Left ventricle myocardium inferior (tissue), 1 donor: ENCODE data around the gene TMEM63A. TPM values are rescaled to one million over a fixed set of nuclear protein-coding genes. Genes with fewer than 3 reads are reported as not detected.

Source experiments
- DNase-seq: peaks from one replicate; pipeline ENCODE4 v3.0.0-alpha.2; 2020
- H3K27ac ChIP-seq: fragments of 200-600 bp; replicated peaks from 2 replicates; pipeline ENCODE4 v1.8.0; 2021
- H3K27me3 ChIP-seq: fragments of 200-600 bp; 2 replicates; pipeline ENCODE4 v1.8.0; 2021; ENCODE audit warnings: low read depth
- H3K36me3 ChIP-seq: fragments of 200-600 bp; 2 replicates; pipeline ENCODE4 v1.8.0; 2021
- H3K4me1 ChIP-seq: fragments of 200-600 bp; 2 replicates; pipeline ENCODE4 v1.8.0; 2021
- H3K4me3 ChIP-seq: fragments of 200-600 bp; 2 replicates; pipeline ENCODE4 v1.8.0; 2021; ENCODE audit warnings: mild to moderate bottlenecking, moderate library complexity
- H3K9me3 ChIP-seq: fragments of 200-600 bp; replicated peaks from 2 replicates; pipeline ENCODE4 v1.8.0; 2021
- CTCF ChIP-seq: fragments of 200-600 bp; IDR thresholded peaks from 2 replicates; pipeline ENCODE4 v1.8.0; 2021; ENCODE audit warnings: antibody characterized with exemption, mild to moderate bottlenecking, borderline replicate concordance
- intact Hi-C: fragments of 100-400 bp; cut with micrococcal nuclease; formaldehyde crosslinking; loops from one replicate; pipeline ENCODE4 v1.11.0; 2022
- total RNA-seq: library from RNA; stranded (reverse); fragmentation: NEBNext Ultra II Directional; extraction: Animal tissue kit (Norgen Biotek cat#: 25700); gene quantifications from one replicate; pipeline ENCODE4 v1.2.1, GENCODE V29; 2021
- donor health status: DM: no; HTN: yes; CAD: no; lungs with severe emphysema.

TMEM63A gene
- total RNA-seq, 1 donor from 2014 or later: 30.4 TPM

- intact Hi-C loops: no loop called here
- peak; percentile 61 for DNase-seq
- Histone ChIP-seq H3K27me3 (no peaks in the 10 kb centered on the region), H3K36me3 (peaks cover 7% of the 10 kb centered on the region), H3K27ac (peak overlapping the region; percentile 94), H3K4me1 (peaks cover 73% of the 10 kb centered on the region), H3K4me3 (peak overlapping the region; percentile 96), H3K9me3 (no peaks in the 10 kb centered on the region)
- TF ChIP-seq CTCF: no peak
Observed at GRCh38 chr1:225881081-225881958, 860 bp downstream of the TMEM63A start.

GRCh38 chr1:225880636-225881035 is 1.5 kb downstream of the TMEM63A start:
- Histone ChIP-seq H3K4me3 (peak overlapping the region; percentile 96), H3K27me3 (no peaks in the 10 kb centered on the region), H3K27ac (peak overlapping the region; percentile 94), H3K9me3 (no peaks in the 10 kb centered on the region), H3K4me1 (peaks cover 77% of the 10 kb centered on the region), H3K36me3 (peaks cover 12% of the 10 kb centered on the region)
- intact Hi-C loops: no loop called here
- TF ChIP-seq CTCF: no peak
- no peak for DNase-seq

DNA sequence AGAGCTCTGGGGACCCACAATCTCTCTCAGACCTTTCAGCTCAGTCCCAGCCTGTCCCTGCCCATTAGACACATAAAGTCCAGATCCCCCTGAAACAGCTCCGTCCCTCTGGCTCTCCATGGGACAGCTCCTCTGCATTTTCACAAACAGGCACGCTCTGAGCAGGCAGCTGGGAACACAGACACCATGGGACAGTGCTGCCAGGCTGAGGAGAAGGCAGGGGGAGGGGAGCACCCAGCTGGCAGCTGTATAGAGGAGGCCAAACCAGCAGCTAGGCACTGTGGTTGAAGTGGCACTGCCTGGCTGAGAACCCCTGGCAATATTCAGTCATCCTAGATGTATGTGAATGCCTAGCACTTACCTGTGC is 2.0 kb downstream of the TMEM63A start:
- H3K27ac ChIP-seq: peak overlapping the region; percentile 94
- peak; percentile 45 for DNase-seq
- intact Hi-C loops: no loop called here

GRCh38 chr1:225879521-225880221 is 2.5 kb downstream of the TMEM63A start:
- Histone ChIP-seq H3K4me1 (peaks cover 77% of the 10 kb centered on the region), H3K27ac (peak overlapping the region; percentile 94), H3K27me3 (no peaks in the 10 kb centered on the region), H3K4me3 (peak overlapping the region; percentile 96), H3K36me3 (peaks cover 21% of the 10 kb centered on the region), H3K9me3 (no peaks in the 10 kb centered on the region)
- DNase-seq: no peak
- intact Hi-C loops: no loop called here
- no peak for TF ChIP-seq CTCF

More for the DNA sequence above, 2.0 kb downstream of the TMEM63A start:
- Histone ChIP-seq H3K27me3 (no peaks in the 10 kb centered on the region), H3K4me1 (peaks cover 77% of the 10 kb centered on the region), H3K9me3 (no peaks in the 10 kb centered on the region), H3K4me3 (peak overlapping the region; percentile 96), H3K36me3 (peaks cover 16% of the 10 kb centered on the region)
- no peak for TF ChIP-seq CTCF

GRCh38 chr1:225878282-225878681 is 3.9 kb downstream of the TMEM63A start:
- no peak for DNase-seq
- intact Hi-C loops: no loop called here
- no peaks in the 10 kb centered on the region for H3K9me3 ChIP-seq
- H3K4me1 ChIP-seq: peaks cover 70% of the 10 kb centered on the region
- peak overlapping the region; percentile 94 for H3K27ac ChIP-seq
- TF ChIP-seq CTCF: no peak
- H3K36me3 ChIP-seq: peaks cover 34% of the 10 kb centered on the region
- peak overlapping the region; percentile 1 for H3K4me3 ChIP-seq
- H3K27me3 ChIP-seq: no peaks in the 10 kb centered on the region
